Fibroblast of lung (primary cell): ENCODE measurements around the gene ANO6. TPM values are rescaled to one million over a fixed set of nuclear protein-coding genes. Genes with fewer than 3 reads are reported as not detected.

Experiments
- DNase-seq, 2 donors: peaks; one replicate each; pipeline versions ENCODE4 v3.0.0 to v3.0.0-alpha.2; 2010; ENCODE audit warnings: low read depth in 2 of 2
- H2AFZ ChIP-seq: 2 replicates; pipeline ENCODE4 v1.5.1; 2012; ENCODE audit warnings: low read length, control low read depth, inconsistent platforms
- H3K27ac ChIP-seq: 2 replicates; pipeline ENCODE4 v1.5.1; 2011; ENCODE audit warnings: low read length, control low read depth; ENCODE audit not compliant: insufficient read depth
- H3K27me3 ChIP-seq: 2 replicates; pipeline ENCODE4 v1.5.1; 2011; ENCODE audit warnings: mild to moderate bottlenecking, low read length; ENCODE audit not compliant: control insufficient read depth, insufficient read depth
- H3K36me3 ChIP-seq: 2 replicates; pipeline ENCODE4 v1.5.1; 2011; ENCODE audit warnings: low read length; ENCODE audit not compliant: control insufficient read depth, insufficient read depth
- H3K4me1 ChIP-seq: 2 replicates; pipeline ENCODE4 v1.5.1; 2011; ENCODE audit warnings: low read length; ENCODE audit not compliant: control insufficient read depth, insufficient read depth; ENCODE audit errors: extremely low read depth
- H3K4me2 ChIP-seq: 2 replicates; pipeline ENCODE4 v1.5.1; 2011; ENCODE audit warnings: low read length, control low read depth; ENCODE audit not compliant: insufficient read depth; ENCODE audit errors: extremely low read depth
- H3K4me3 ChIP-seq, 4 experiments: fragments of 200-600 bp in 1 of 4; sonication (generic) in 1 of 4; replicated peaks in 1 of 4; 2 replicates each; pipeline ENCODE4 v1.5.1; 2011 to 2016; ENCODE audit warnings: low read length in 4 of 4, low read depth in 3 of 4, mild to moderate bottlenecking in 3 of 4, control low read depth in 2 of 4, inconsistent platforms in 1 of 4, mixed read lengths in 1 of 4; ENCODE audit not compliant: insufficient read depth in 1 of 4; ENCODE audit errors: control extremely low read depth in 1 of 4
- H3K79me2 ChIP-seq: 2 replicates; pipeline ENCODE4 v1.5.1; 2012; ENCODE audit warnings: mild to moderate bottlenecking, low read length, inconsistent platforms; ENCODE audit not compliant: control insufficient read depth, insufficient read depth
- H3K9ac ChIP-seq: 2 replicates; pipeline ENCODE4 v1.5.1; 2011; ENCODE audit warnings: mild to moderate bottlenecking, low read length, control low read depth; ENCODE audit not compliant: insufficient read depth
- H3K9me3 ChIP-seq: 2 replicates; pipeline ENCODE4 v1.5.1; 2012; ENCODE audit warnings: low read depth, low read length; ENCODE audit not compliant: control insufficient read depth, insufficient read depth
- H4K20me1 ChIP-seq: 2 replicates; pipeline ENCODE4 v1.5.1; 2011; ENCODE audit warnings: low read length; ENCODE audit not compliant: control insufficient read depth, insufficient read depth; ENCODE audit errors: extremely low read depth
- EZH2 ChIP-seq: IDR thresholded peaks from 2 replicates; pipeline ENCODE4 v1.5.1; 2012; ENCODE audit warnings: low read length, control low read depth, mild to moderate bottlenecking; ENCODE audit errors: missing control alignments
- polyA plus RNA-seq, 2 donors: library from polyadenylated mRNA; depleted of rRNA in 1 of 2; stranded (reverse) in 1 of 2; unstranded in 1 of 2; fragments of >200 nt; gene quantifications; 2 replicates each; pipeline ENCODE4 v1.2.1, GENCODE V29; 2011 to 2012; ENCODE audit warnings: missing spikeins in 1 of 2
- total RNA-seq: library from RNA; depleted of rRNA; stranded (reverse); fragments of >200 nt; gene quantifications from 2 replicates; pipeline ENCODE4 v1.2.1, GENCODE V29; 2014
- TF ChIP-seq, protein P1 (sequence below), 2 donors: IDR thresholded peaks in 1 of 2; conservative IDR thresholded peaks in 1 of 2; 1 replicate in 1 of 2; 2 replicates in 1 of 2; pipeline ENCODE4 v1.5.1; 2011 to 2012; ENCODE audit warnings: low read length in 2 of 2, control low read depth in 1 of 2, inconsistent platforms in 1 of 2, low read depth in 1 of 2, mild to moderate bottlenecking in 1 of 2

Gene ANO6
- total and polyA plus RNA-seq, 2 donors (not counting 1 experiment from before 2014, with no cell fraction given) = 59.1 to 69.1 TPM

DNA sequence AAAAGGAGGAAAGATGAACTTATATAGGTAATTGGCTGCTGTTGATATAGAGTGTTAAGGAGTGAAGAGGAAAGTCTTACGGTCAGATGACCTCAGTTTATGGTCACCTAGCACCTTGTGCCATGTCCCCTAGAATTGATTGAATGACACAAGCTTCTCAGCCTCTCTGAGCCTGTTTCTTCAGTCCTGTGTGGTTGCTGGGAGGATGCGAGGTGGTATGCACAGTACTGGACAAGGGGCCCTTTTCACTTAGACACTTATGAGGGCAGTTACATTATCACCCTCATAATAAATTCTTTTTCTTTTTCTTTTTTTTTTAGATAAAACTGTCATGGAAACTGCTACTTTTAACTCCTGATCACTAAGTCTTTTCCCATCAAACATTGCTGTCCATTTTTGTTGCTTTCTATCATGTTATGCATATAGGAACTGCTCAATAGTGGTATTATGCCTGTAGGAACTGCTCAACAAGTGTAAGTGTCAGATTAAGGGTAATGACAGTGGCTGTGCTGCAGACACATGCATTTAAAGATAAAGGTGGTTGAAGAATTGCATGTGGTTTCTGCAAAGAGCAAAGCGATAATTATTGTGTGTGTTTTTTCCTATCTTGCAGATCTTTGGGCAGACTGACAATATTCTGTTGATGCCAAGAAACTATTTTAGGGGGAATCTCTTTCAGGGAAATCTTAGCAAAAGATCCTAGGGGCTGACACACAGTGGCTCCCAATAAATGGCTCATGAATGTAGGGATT lies 11.6 kb downstream of the ANO6 start:
- Histone ChIP-seq H2AFZ (no peak overlapping the region), H3K27ac (no peak overlapping the region), H3K27me3 (no peaks in the 10 kb centered on the region), H3K9ac (no peak overlapping the region), H3K4me1 (peaks cover 13% of the 10 kb centered on the region), H3K4me2 (no peak overlapping the region), H3K9me3 (no peaks in the 10 kb centered on the region), H4K20me1 (no peaks in the 10 kb centered on the region), H3K36me3 (no peaks in the 10 kb centered on the region), H3K79me2 (peaks cover 55% of the 10 kb centered on the region), H3K4me3 (no peak overlapping the region)
- no peak for TF ChIP-seq EZH2
- TF ChIP-seq, protein P1, sequence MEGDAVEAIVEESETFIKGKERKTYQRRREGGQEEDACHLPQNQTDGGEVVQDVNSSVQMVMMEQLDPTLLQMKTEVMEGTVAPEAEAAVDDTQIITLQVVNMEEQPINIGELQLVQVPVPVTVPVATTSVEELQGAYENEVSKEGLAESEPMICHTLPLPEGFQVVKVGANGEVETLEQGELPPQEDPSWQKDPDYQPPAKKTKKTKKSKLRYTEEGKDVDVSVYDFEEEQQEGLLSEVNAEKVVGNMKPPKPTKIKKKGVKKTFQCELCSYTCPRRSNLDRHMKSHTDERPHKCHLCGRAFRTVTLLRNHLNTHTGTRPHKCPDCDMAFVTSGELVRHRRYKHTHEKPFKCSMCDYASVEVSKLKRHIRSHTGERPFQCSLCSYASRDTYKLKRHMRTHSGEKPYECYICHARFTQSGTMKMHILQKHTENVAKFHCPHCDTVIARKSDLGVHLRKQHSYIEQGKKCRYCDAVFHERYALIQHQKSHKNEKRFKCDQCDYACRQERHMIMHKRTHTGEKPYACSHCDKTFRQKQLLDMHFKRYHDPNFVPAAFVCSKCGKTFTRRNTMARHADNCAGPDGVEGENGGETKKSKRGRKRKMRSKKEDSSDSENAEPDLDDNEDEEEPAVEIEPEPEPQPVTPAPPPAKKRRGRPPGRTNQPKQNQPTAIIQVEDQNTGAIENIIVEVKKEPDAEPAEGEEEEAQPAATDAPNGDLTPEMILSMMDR (conservative IDR thresholded peaks at IDR 0.05 in 1 of 2, IDR thresholded peaks at IDR 0.05 in 1 of 2; ENCODE audit: low read depth in 1 of 2, low read length in 2 of 2) = no peak
- no peak for DNase-seq

- H3K9me3 ChIP-seq = no peaks in the 10 kb centered on the region
- peaks cover 40% of the 10 kb centered on the region for H3K79me2 ChIP-seq
- H3K4me3 ChIP-seq = no peak overlapping the region
- H3K4me1 ChIP-seq = peaks cover 35% of the 10 kb centered on the region
- no peak overlapping the region for H3K9ac ChIP-seq
- no peaks in the 10 kb centered on the region for H3K27me3 ChIP-seq
- H2AFZ ChIP-seq = no peak overlapping the region
- peak; percentile 87 to 89 for DNase-seq
- no peaks in the 10 kb centered on the region for H3K36me3 ChIP-seq
- no peaks in the 10 kb centered on the region for H4K20me1 ChIP-seq
- peak overlapping the region; percentile 55 for H3K27ac ChIP-seq
- peak overlapping the region; percentile 56 for H3K4me2 ChIP-seq
- TF ChIP-seq, protein P1 (conservative IDR thresholded peaks at IDR 0.05 in 1 of 2, IDR thresholded peaks at IDR 0.05 in 1 of 2; ENCODE audit: low read depth in 1 of 2, low read length in 2 of 2) = no peak
- no peak for TF ChIP-seq EZH2
Observed at GRCh38 chr12:45231515-45232145, 15.7 kb downstream of the ANO6 start.

DNA sequence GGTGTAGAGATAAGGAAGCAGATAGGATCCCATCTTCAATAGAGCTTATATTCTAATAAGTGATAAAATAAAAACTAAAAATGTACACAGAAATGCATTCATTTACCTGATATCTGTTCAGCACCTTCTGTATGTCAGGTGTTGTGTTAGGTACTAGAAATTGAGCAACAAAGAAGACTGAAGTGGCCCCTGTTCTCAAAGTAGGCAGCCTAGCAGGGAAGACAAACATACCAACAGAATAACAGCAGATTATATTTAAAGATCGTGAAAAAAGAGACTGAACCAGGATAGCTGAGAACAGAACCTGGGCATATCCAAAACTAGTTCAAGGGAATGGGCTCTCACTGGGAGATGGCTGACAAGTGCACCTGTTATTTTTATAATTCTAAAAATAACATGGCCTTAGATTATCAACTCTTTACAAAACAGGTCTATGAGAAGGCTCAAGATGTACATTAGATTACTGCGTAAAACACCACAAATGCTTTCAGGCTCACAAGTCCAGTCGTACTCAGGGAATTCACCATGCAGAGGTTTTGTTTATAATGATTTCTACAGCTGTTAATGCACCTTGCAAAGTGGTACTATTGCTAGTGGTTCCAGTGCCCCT lies 16.4 kb downstream of the ANO6 start:
- Histone ChIP-seq H3K9ac (peak overlapping the region; percentile 9), H3K79me2 (peaks cover 42% of the 10 kb centered on the region), H3K9me3 (no peaks in the 10 kb centered on the region), H3K4me2 (peak overlapping the region; percentile 33), H3K4me1 (peaks cover 35% of the 10 kb centered on the region), H3K27me3 (no peaks in the 10 kb centered on the region), H3K36me3 (no peaks in the 10 kb centered on the region), H4K20me1 (no peaks in the 10 kb centered on the region), H3K4me3 (no peak overlapping the region), H2AFZ (no peak overlapping the region), H3K27ac (peak overlapping the region; percentile 95)
- peak in 1 of 2 donors; percentile 19 for DNase-seq
- TF ChIP-seq EZH2 = no peak
- TF ChIP-seq, protein P1 (conservative IDR thresholded peaks at IDR 0.05 in 1 of 2, IDR thresholded peaks at IDR 0.05 in 1 of 2; ENCODE audit: low read depth in 1 of 2, low read length in 2 of 2) = no peak
